Measurements from ENCODE around the gene DUS1L.

DUS1L gene

GRCh38 chr17:82096709-82097183, 31.1 kb upstream of the DUS1L start:
- peaks cover 10% of the 10 kb centered on the region; the same call in 1 of the 2 replicates for H3K4me1 ChIP-seq (ENCODE audit: insufficient read depth, low read length)
- peak overlapping the region; percentile 89 for H3K9ac ChIP-seq (ENCODE audit: low read depth, low read length)
- H3K9me3 ChIP-seq (ENCODE audit: control insufficient read depth, insufficient read depth, low read length) = no peaks in the 10 kb centered on the region
- peaks cover 4% of the 10 kb centered on the region for H3K36me3 ChIP-seq (ENCODE audit: insufficient read depth, low read length)

DNA sequence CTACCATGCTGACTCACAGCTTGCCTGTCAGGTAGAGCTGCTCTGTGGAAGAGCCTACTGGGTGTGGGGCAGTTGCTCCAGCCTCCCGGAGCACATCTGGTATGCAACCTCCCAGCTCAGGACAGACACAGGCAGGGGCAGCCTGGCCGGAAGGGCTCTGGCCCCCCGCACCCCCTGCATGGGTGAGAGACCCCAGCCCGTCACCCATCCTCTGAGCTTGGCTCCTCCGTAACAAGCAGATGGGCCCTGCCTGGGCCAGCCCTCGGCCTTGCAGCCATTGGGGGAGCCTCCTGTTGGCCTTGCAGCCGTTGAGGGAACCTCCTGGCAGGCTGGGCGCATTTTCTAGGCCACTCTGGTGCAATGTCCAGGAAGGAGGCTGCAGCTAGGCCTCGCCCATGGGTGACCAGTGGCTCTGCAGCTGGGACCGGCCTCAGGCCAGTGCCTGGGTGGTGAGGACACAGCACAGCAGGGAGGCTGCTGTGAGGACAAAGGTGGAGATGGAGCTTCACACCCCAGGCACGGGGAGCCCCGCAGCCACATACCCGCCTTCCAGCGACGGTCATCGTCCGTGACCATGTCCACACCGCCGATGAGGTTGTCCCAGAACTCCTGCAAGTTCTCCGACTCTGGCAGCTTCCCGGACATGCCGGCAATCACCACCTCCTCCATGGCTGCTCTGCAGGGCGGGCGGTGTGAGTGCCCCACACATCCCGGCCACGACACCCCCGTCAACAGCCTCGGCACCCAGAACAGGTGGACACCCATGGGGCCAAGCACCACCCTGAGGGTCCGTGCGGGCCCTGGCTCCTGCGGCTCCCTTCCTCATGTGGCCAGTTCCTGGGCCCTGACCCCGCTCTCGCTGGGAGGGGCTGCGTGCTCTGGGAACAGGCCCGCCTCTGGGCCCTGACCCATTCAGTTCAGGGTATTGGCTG, 30.4 kb upstream of the DUS1L start:
- H3K4me1 ChIP-seq (ENCODE audit: insufficient read depth, low read length) = peaks cover 10% of the 10 kb centered on the region; the same call in 1 of the 2 replicates

GRCh38 chr17:82094931-82095776, 29.6 kb upstream of the DUS1L start:
- peaks cover 7% of the 10 kb centered on the region; the same call in 1 of the 2 replicates for H3K4me1 ChIP-seq (ENCODE audit: insufficient read depth, low read length)
- H3K9me3 ChIP-seq (ENCODE audit: control insufficient read depth, insufficient read depth, low read length) = no peaks in the 10 kb centered on the region
- H3K9ac ChIP-seq (ENCODE audit: low read depth, low read length) = no peak overlapping the region
- H3K36me3 ChIP-seq (ENCODE audit: insufficient read depth, low read length) = peaks cover 8% of the 10 kb centered on the region

More for the DNA sequence above, 30.4 kb upstream of the DUS1L start:
- Histone ChIP-seq H3K36me3 (ENCODE audit: insufficient read depth, low read length) (peaks cover 4% of the 10 kb centered on the region), H3K9ac (ENCODE audit: low read depth, low read length) (0 out of 2 replicates have a peak overlapping the region, but pooled peaks have one; percentile 89), H3K9me3 (ENCODE audit: control insufficient read depth, insufficient read depth, low read length) (no peaks in the 10 kb centered on the region)

- H3K36me3 ChIP-seq (ENCODE audit: insufficient read depth, low read length) = peaks cover 17% of the 10 kb centered on the region
- no peak overlapping the region for H3K9ac ChIP-seq (ENCODE audit: low read depth, low read length)
- peaks cover 5% of the 10 kb centered on the region; the same call in 1 of the 2 replicates for H3K4me1 ChIP-seq (ENCODE audit: insufficient read depth, low read length)
- no peaks in the 10 kb centered on the region for H3K9me3 ChIP-seq (ENCODE audit: control insufficient read depth, insufficient read depth, low read length)
Observed at GRCh38 chr17:82092995-82093751, 27.6 kb upstream of the DUS1L start.

DNA sequence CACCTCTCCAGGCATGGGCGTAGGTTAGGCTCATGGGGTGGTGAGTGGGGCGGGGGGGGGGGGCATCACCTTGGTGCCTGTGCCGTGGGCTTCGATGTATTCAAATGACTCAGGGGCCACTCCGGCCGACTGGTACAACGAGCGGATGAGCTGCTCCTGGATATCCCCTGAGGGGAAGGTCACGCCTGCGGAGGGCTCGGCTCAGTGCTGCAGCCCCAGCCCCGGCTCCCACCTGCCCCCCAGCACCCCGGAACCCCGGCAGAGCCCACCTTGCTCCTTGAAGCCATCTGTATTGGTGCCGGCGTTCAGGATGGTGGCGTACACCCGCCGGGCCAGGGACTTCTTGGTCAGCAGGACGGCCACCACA, 27.0 kb upstream of the DUS1L start:
- Histone ChIP-seq H3K4me1 (ENCODE audit: insufficient read depth, low read length) (peaks cover 5% of the 10 kb centered on the region; the same call in 1 of the 2 replicates), H3K9me3 (ENCODE audit: control insufficient read depth, insufficient read depth, low read length) (no peaks in the 10 kb centered on the region), H3K9ac (ENCODE audit: low read depth, low read length) (no peak overlapping the region), H3K36me3 (ENCODE audit: insufficient read depth, low read length) (peaks cover 17% of the 10 kb centered on the region)

GRCh38 chr17:82092094-82092586, 26.5 kb upstream of the DUS1L start:
- H3K4me1 ChIP-seq (ENCODE audit: insufficient read depth, low read length) = peaks cover 5% of the 10 kb centered on the region; the same call in 1 of the 2 replicates
- no peak overlapping the region for H3K9ac ChIP-seq (ENCODE audit: low read depth, low read length)
- peaks cover 17% of the 10 kb centered on the region for H3K36me3 ChIP-seq (ENCODE audit: insufficient read depth, low read length)
- H3K9me3 ChIP-seq (ENCODE audit: control insufficient read depth, insufficient read depth, low read length) = no peaks in the 10 kb centered on the region

DNA sequence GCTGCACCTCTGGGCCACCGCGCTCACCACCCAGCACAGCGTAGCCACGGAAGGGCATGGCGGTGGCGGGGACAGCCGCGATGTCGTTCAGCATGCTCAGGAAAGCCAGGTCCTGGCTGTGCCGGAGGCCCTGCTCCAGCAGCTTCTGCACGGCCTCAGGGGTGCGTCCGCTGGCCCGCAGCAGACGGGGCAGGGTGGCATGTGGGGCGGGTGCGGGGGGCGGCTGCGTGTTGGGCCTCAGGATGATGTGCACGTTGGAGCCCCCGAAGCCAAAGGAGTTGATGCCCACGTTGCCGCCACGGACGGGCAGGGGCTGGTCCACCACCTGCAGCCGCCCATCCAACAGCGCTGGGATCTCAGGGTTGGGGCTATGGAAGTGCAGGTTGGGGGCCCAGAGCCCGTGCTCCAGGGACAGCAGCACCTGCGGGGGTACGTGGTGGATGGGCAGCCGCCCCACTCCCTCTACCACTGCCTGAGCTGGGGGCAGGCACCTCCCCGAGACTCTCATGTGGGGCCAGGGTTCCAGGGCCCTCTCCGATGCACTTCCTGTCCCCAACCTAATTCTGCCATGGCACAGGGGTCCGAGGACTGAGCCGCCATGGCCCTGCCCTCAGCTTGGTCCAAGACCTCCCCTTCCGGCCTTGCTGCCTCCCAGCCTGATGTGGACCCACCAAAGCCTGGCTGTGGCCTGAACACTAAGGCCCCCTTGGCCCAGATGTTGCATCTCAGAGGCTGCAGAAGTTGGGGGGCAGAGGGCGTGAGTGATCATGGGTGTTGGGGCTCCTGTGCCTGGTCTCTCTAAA, 25.9 kb upstream of the DUS1L start:
- no peaks in the 10 kb centered on the region for H3K9me3 ChIP-seq (ENCODE audit: control insufficient read depth, insufficient read depth, low read length)
- no peaks in the 10 kb centered on the region; the same call in 1 of the 2 replicates for H3K4me1 ChIP-seq (ENCODE audit: insufficient read depth, low read length)
- H3K36me3 ChIP-seq (ENCODE audit: insufficient read depth, low read length) = peaks cover 17% of the 10 kb centered on the region
- no peak overlapping the region for H3K9ac ChIP-seq (ENCODE audit: low read depth, low read length)

DNA sequence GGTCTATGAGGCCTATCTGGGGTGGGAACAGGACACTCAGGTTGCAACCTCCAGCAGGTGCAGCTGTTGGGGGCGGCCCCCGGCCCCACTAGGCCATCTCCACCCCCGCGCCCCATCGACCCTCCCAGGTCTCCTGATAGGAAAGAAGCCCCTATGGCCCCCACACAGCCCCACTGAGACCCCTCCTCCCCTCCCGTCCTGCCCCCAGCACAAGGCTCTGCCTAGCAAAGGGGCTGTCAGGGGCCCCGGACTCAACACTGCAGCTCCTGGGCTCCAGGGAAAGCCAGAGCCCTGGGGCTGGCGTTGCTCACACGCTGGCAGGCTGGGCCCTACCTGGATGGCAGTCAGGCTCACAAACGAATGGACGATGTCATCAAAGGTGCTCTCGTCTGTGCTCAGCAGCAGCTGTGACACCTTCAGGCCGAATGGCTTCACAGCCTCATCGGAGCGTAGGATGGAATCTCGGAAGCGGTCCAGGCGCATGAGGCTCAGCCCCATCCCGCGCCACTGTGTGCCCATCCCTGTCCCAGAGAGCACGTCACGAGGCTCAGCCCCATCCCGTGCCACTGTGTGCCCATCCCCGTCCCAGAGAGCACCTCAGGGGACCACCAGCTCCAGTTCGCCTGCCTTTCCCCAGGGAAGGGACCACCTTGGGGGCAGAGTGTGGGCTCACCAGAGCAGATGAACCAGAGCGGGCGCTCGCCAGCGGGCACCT, 25.1 kb upstream of the DUS1L start:
- Histone ChIP-seq H3K4me1 (ENCODE audit: insufficient read depth, low read length) (no peaks in the 10 kb centered on the region), H3K9ac (ENCODE audit: low read depth, low read length) (no peak overlapping the region), H3K36me3 (ENCODE audit: insufficient read depth, low read length) (peaks cover 14% of the 10 kb centered on the region), H3K9me3 (ENCODE audit: control insufficient read depth, insufficient read depth, low read length) (no peaks in the 10 kb centered on the region)

- Histone ChIP-seq H3K9me3 (ENCODE audit: control insufficient read depth, insufficient read depth, low read length) (no peaks in the 10 kb centered on the region), H3K4me1 (ENCODE audit: insufficient read depth, low read length) (no peaks in the 10 kb centered on the region), H3K36me3 (ENCODE audit: insufficient read depth, low read length) (peaks cover 18% of the 10 kb centered on the region), H3K9ac (ENCODE audit: low read depth, low read length) (no peak overlapping the region)
Observed at GRCh38 chr17:82089723-82090548, 24.3 kb upstream of the DUS1L start.

GRCh38 chr17:82088838-82089722, 23.5 kb upstream of the DUS1L start:
- no peaks in the 10 kb centered on the region for H3K4me1 ChIP-seq (ENCODE audit: insufficient read depth, low read length)
- H3K9ac ChIP-seq (ENCODE audit: low read depth, low read length) = no peak overlapping the region
- H3K36me3 ChIP-seq (ENCODE audit: insufficient read depth, low read length) = peaks cover 18% of the 10 kb centered on the region
- no peaks in the 10 kb centered on the region for H3K9me3 ChIP-seq (ENCODE audit: control insufficient read depth, insufficient read depth, low read length)
